ENCODE data around the gene CST9.

CST9 gene

DNA sequence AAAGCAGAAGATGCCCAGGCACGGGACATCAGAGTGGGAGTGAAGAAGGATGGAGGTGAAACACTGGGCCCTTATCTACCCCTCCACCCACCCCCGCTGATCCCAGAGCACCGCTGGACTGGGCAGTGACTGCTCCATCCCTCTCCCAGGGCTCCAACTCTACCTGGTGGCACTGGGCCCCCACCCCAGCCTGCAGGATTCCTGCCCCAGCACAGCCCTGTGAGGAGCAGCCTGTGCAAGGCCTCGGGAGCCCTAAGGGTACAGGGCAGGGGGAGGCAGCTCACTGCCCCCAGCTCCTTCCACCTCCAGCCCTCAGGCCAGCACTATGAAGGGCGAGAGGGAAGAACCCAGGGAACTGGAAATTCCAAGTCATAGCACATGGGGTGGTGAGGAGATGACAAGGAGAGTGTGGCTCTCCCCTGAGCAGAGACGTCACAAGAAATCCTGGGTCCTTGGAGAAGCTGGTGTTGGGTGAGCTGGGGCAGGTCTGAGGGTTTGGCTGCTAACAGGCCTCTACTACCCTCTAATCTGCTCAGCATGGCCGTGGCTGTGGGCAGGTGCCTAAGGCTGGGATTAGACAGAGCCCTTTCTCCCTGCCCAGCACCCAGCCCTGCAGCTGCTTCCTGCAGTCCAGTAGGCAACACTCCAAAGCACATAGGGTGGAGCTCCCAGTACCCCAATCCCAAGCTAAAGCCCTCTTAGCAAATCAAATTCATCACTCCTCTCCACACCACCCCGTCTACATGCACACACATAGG, 28.5 kb upstream of the CST9 start:
- no peak for DNase-seq (ENCODE audit: low spot score)
- H4K91ac ChIP-seq (ENCODE audit: low read depth, low read length, poor library complexity): no peak overlapping the region
- H4K8ac ChIP-seq (ENCODE audit: low read depth, low read length): no peak overlapping the region
- no peak overlapping the region for H3K4me3 ChIP-seq (ENCODE audit: low read length in 2 of 2)
- H3K4ac ChIP-seq (ENCODE audit: low read length): no peak overlapping the region
- no peak overlapping the region for H2AK5ac ChIP-seq (ENCODE audit: low read depth, low read length)
- peaks cover 0 to 3% (median 0%) of the 10 kb centered on the region in 3 experiments for H3K27me3 ChIP-seq (ENCODE audit: control insufficient read depth in 3 of 3, insufficient read depth in 3 of 3, low read depth in 1 of 3, low read length in 3 of 3)
- H3K9me3 ChIP-seq (replicated peaks in 1 of 2; ENCODE audit: control insufficient read depth in 2 of 2, insufficient read depth in 1 of 2, low read depth in 1 of 2, low read length in 2 of 2): peaks cover 0 to 2% of the 10 kb centered on the region in 2 donors
- no peak overlapping the region for H2AFZ ChIP-seq (ENCODE audit: low read length)
- no peak overlapping the region for H2BK5ac ChIP-seq (ENCODE audit: low read length)
- H3K9ac ChIP-seq (ENCODE audit: low read depth, low read length, poor library complexity): peak overlapping the region; percentile 25
- no peaks in the 10 kb centered on the region for H3K79me1 ChIP-seq (ENCODE audit: low read depth, low read length)
- no peak overlapping the region for H3K14ac ChIP-seq (ENCODE audit: low read length)
- peaks cover 6 to 38% of the 10 kb centered on the region in 2 donors for H3K36me3 ChIP-seq (replicated peaks in 1 of 2; ENCODE audit: control insufficient read depth in 2 of 2, insufficient read depth in 2 of 2, low read length in 2 of 2)
- H2BK120ac ChIP-seq (ENCODE audit: low read depth, low read length): no peak overlapping the region
- WGBS, 2 donors (ENCODE audit: extremely low coverage in 2 of 2, insufficient read length in 2 of 2, insufficient replicate concordance in 1 of 2): 100% methylated on average over 1 of the region's 8 CpGs; no CpG with 5 or more reads in 1 of the 2 donors
- H3K27ac ChIP-seq (replicated peaks; ENCODE audit: low read length): no peak overlapping the region
- no peak overlapping the region for H2BK12ac ChIP-seq (ENCODE audit: low read length)
- H2BK15ac ChIP-seq (ENCODE audit: low read length): no peak overlapping the region
- H3K4me2 ChIP-seq (ENCODE audit: insufficient read depth, low read length, poor library complexity, severe bottlenecking): no peak overlapping the region
- H3K18ac ChIP-seq (ENCODE audit: low read length): no peak overlapping the region
- no peak overlapping the region for H3K23ac ChIP-seq (ENCODE audit: low read depth, low read length, poor library complexity)
- H3K4me1 ChIP-seq (ENCODE audit: control insufficient read depth in 2 of 2, insufficient read depth in 1 of 2, low read depth in 1 of 2, low read length in 2 of 2): peaks cover 5 to 8% of the 10 kb centered on the region in 2 donors

- Histone ChIP-seq H3K4ac (ENCODE audit: low read length) (no peak overlapping the region), H3K79me1 (ENCODE audit: low read depth, low read length) (no peaks in the 10 kb centered on the region), H3K36me3 (replicated peaks in 1 of 2; ENCODE audit: control insufficient read depth in 2 of 2, insufficient read depth in 2 of 2, low read length in 2 of 2) (peaks cover 6 to 38% of the 10 kb centered on the region in 2 donors), H2AK5ac (ENCODE audit: low read depth, low read length) (no peak overlapping the region), H3K9me3 (replicated peaks in 1 of 2; ENCODE audit: control insufficient read depth in 2 of 2, insufficient read depth in 1 of 2, low read depth in 1 of 2, low read length in 2 of 2) (peaks cover 0 to 2% of the 10 kb centered on the region in 2 donors), H3K14ac (ENCODE audit: low read length) (no peak overlapping the region), H2BK120ac (ENCODE audit: low read depth, low read length) (no peak overlapping the region), H3K27me3 (ENCODE audit: control insufficient read depth in 3 of 3, insufficient read depth in 3 of 3, low read depth in 1 of 3, low read length in 3 of 3) (peaks cover 0 to 3% (median 0%) of the 10 kb centered on the region in 3 experiments), H4K91ac (ENCODE audit: low read depth, low read length, poor library complexity) (no peak overlapping the region), H3K9ac (ENCODE audit: low read depth, low read length, poor library complexity) (no peak overlapping the region), H2BK15ac (ENCODE audit: low read length) (no peak overlapping the region), H3K18ac (ENCODE audit: low read length) (no peak overlapping the region), H3K4me3 (ENCODE audit: low read length in 2 of 2) (no peak overlapping the region), H2BK12ac (ENCODE audit: low read length) (no peak overlapping the region), H2BK5ac (ENCODE audit: low read length) (no peak overlapping the region), H4K8ac (ENCODE audit: low read depth, low read length) (no peak overlapping the region), H3K23ac (ENCODE audit: low read depth, low read length, poor library complexity) (no peak overlapping the region), H3K4me2 (ENCODE audit: insufficient read depth, low read length, poor library complexity, severe bottlenecking) (no peak overlapping the region), H3K27ac (replicated peaks; ENCODE audit: low read length) (no peak overlapping the region), H2AFZ (ENCODE audit: low read length) (no peak overlapping the region), H3K4me1 (ENCODE audit: control insufficient read depth in 2 of 2, insufficient read depth in 1 of 2, low read depth in 1 of 2, low read length in 2 of 2) (peaks cover 5 to 7% of the 10 kb centered on the region in 2 donors)
- DNase-seq (ENCODE audit: low spot score): no peak
- WGBS, 2 donors (ENCODE audit: extremely low coverage in 2 of 2, insufficient read length in 2 of 2, insufficient replicate concordance in 1 of 2): no CpG with 5 or more reads among the region's 8 CpGs
Observed at GRCh38 chr20:23632711-23633573, 27.2 kb upstream of the CST9 start.

DNA sequence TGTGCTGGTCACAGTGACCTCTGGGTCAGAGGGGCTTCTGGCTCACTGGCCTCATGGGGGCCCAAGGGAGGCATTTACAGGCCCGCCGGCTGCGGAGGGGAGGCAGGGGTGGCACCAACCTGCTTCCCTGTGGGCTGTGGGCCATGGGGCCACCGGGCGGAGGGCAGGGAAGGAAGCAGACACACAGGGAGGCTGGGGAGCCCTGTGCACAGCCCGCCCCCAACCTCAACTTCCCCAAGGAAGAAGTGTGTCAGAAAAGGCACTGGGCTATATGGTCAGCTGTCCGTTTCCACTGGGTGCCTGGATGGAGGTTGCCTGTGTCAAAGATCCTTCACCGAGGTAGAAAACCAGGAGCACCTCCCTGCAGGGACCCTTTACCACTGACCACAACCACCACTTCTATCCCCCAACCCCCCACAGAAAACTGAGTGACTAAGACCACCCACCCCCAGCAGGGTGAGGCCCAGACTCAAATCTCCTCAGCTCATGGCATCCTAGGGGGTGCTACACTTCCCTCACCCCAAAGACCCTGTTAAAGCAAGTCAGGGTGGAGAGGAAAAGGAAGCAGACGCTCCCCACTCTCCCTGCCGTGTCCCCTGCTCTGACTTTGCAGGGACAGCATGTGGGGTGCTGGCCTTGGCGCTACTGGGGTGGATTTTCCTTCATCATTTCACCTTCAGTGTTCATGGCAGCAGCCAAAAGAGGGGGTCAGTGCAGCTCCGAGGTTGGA, 26.4 kb upstream of the CST9 start:
- no CpG with 5 or more reads among the region's 12 CpGs for WGBS, 2 donors (ENCODE audit: extremely low coverage in 2 of 2, insufficient read length in 2 of 2, insufficient replicate concordance in 1 of 2)
- Histone ChIP-seq H3K4me1 (ENCODE audit: control insufficient read depth in 2 of 2, insufficient read depth in 1 of 2, low read depth in 1 of 2, low read length in 2 of 2) (peaks cover 5 to 7% of the 10 kb centered on the region in 2 donors), H3K14ac (ENCODE audit: low read length) (no peak overlapping the region), H3K4me2 (ENCODE audit: insufficient read depth, low read length, poor library complexity, severe bottlenecking) (no peak overlapping the region), H2BK120ac (ENCODE audit: low read depth, low read length) (no peak overlapping the region), H2BK5ac (ENCODE audit: low read length) (no peak overlapping the region), H3K79me1 (ENCODE audit: low read depth, low read length) (no peaks in the 10 kb centered on the region), H3K9me3 (replicated peaks in 1 of 2; ENCODE audit: control insufficient read depth in 2 of 2, insufficient read depth in 1 of 2, low read depth in 1 of 2, low read length in 2 of 2) (peaks cover 0 to 2% of the 10 kb centered on the region in 2 donors), H3K27me3 (ENCODE audit: control insufficient read depth in 3 of 3, insufficient read depth in 3 of 3, low read depth in 1 of 3, low read length in 3 of 3) (peaks cover 0 to 3% (median 0%) of the 10 kb centered on the region in 3 experiments), H2AFZ (ENCODE audit: low read length) (no peak overlapping the region), H4K91ac (ENCODE audit: low read depth, low read length, poor library complexity) (no peak overlapping the region), H3K9ac (ENCODE audit: low read depth, low read length, poor library complexity) (no peak overlapping the region), H4K8ac (ENCODE audit: low read depth, low read length) (no peak overlapping the region), H3K23ac (ENCODE audit: low read depth, low read length, poor library complexity) (no peak overlapping the region), H3K4ac (ENCODE audit: low read length) (no peak overlapping the region), H3K36me3 (replicated peaks in 1 of 2; ENCODE audit: control insufficient read depth in 2 of 2, insufficient read depth in 2 of 2, low read length in 2 of 2) (peaks cover 6 to 38% of the 10 kb centered on the region in 2 donors), H3K18ac (ENCODE audit: low read length) (no peak overlapping the region), H2BK15ac (ENCODE audit: low read length) (no peak overlapping the region), H2AK5ac (ENCODE audit: low read depth, low read length) (no peak overlapping the region), H3K4me3 (ENCODE audit: low read length in 2 of 2) (no peak overlapping the region), H2BK12ac (ENCODE audit: low read length) (no peak overlapping the region), H3K27ac (replicated peaks; ENCODE audit: low read length) (no peak overlapping the region)
- no peak for DNase-seq (ENCODE audit: low spot score)

Data from neuronal stem cell (in vitro differentiated cells).